Retina (tissue), 1 donor: Measurements from ENCODE around the gene KRTAP21-3.
"Not testable (repeated sequence)": the region's sequence is repeated elsewhere in the genome, so short reads cannot be mapped to it uniquely, and the experiment has no call there.

Source experiments
- DNase-seq: peaks from one replicate; pipeline ENCODE4 v3.0.0-alpha.2; 2016

Gene KRTAP21-3, protein sequence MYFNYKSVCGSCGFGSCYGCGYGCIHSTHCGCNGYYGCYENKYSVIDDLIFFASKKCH

DNA sequence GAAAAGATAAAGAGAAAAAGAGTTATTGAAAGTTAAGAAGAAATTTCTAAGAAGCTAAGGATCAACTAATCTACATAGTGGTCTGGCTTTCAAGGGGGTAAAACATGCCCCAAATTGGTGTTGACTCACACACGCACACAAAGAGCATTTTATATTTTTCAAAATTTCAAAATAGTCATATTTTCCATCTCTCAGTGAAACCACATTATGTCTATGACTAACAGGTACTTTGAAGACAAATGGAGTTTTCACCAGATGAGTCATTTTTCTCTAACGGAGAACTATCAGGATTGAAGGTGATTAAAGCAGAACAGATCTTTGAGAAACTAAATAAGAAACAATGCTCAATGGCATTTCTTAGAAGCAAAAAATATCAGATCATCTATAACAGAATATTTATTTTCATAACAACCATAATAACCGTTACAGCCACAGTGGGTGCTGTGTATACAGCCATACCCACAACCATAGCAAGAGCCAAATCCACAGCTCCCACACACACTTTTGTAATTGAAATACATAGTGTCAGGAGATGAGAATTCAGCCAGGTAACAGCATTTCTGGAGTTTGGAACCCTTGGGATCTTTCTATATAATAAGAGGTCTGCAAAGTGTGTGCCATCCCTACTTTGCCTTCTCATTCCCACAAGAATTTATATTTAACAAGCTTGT lies at the start of gene KRTAP21-3:
TSS of gene KRTAP21-3 (minus strand) at position 539 of the 671 bp plus-strand sequence. CDS start at position 521, 18 bp downstream.
- DNase-seq, result no peak

DNA sequence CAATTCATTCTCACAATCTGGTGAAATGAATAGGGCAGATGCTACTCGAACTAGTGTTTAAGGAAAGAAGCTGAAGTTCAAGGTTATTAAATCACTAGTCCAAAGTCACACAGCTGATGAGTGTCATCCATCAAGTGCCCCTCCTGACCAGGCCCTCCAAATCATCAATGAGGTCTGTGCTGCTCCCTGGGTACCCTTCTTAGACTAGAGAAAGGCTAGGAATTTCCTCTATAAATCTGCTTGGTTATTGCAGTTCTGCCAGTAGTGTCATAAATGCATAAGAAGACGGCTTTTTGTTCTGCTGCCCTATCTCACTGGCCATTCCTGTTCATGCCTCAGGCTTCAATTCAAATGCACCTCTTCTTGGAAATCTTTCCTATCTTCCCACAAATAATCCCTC lies 42.2 kb upstream of the KRTAP21-3 start:
- no peak for DNase-seq

DNA sequence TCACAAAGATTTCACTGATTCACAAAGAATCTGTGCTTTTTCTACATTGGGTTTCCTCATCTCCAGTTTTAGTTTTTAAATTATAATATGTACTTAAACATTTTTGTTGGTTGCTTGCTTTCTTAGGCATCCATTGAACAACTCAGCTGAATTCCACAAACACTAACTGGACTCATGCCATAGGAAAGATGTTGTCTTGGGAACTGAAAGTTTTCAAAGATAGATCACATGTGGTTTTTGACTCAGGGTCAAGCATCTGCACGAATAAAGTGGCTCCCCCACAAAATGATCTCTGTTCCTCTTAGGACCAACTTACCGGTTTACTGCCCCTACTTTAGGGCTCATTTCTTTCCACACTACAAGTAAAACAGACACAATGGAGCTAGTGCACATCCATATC lies 39.7 kb upstream of the KRTAP21-3 start:
- no peak for DNase-seq

DNA sequence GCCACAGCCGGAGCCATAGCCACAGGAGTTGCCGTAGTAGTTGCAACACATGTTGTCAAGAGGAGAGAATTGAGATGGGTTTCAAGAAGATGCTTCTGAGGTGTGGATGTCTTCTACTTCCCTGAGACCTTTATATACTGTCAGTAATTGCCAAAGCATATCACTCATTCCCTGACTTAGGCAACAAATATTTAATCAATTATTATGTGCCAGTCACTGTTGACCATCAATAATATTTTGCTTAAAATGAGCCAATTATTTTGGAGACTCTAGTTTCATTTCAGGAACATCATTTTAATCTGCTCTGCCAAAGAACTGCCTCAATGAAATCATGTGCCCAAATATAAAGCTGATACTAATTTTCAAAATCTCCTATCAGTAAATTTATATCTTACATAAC lies 36.8 kb upstream of the KRTAP21-3 start, which contains the start of gene KRTAP21-1:
TSS of gene KRTAP21-1 (minus strand) at position 101 of the 400 bp plus-strand sequence. CDS start at position 51, 50 bp downstream.
- not testable (repeated sequence) for DNase-seq

DNA sequence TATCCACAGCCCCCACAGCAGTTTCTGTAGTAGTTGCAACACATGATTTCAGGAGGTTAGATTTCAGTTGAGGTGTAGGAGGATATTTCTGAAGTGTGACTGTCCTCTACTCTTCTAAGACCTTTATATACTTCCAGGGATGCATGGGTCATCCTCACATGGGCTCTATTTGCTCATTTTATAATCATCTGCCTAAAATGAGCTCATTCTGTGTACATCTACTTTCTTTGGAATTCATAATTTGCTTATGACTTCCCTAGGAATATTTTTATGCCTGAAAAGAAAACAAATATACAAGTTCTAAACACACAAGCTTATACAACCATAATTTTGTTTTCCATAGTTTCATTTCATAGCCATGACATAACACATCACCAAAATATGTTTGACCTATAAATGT lies 28.6 kb upstream of the KRTAP21-3 start, which contains the start of gene KRTAP21-2:
TSS of gene KRTAP21-2 (minus strand) at position 101 of the 400 bp plus-strand sequence. CDS start at position 44, 57 bp downstream.
- DNase-seq, result no peak

DNA sequence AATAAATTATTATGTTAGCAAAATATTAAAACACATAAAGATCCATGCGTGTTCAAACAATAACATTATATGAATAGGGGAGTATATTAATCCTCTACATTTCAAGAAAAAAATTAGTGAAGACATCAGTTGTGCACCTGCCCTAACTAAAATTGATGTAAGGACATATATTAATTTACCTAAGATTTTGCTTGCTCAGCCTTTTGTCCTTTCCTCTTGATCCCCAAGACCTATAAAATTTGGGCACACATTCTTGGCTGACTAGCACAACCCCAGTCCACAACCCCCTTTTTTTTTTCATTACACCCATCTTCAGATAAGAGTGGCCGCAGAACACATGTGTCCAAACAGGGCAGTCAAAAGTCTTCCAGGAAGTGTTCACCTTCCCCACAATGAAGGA lies 21.9 kb upstream of the KRTAP21-3 start:
- no peak for DNase-seq

DNA sequence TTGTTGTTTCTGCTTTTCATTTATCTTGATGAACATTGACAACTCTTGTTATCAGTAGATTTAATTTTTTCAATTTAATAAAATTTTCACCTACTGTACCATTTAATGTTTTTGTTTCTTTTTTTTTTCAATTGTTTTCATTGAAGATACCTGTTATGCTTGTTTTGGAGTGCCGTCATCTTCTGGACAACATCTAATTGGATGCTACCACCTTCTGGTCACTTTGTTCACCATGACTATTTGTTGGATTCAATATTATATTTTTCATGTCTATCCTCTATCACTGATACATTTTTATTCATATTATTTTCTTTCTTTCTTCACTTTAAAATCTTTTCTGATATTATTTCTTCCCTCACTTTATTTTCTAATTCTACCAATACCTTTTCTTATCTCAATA lies 14.4 kb upstream of the KRTAP21-3 start:
- DNase-seq, result no peak

DNA sequence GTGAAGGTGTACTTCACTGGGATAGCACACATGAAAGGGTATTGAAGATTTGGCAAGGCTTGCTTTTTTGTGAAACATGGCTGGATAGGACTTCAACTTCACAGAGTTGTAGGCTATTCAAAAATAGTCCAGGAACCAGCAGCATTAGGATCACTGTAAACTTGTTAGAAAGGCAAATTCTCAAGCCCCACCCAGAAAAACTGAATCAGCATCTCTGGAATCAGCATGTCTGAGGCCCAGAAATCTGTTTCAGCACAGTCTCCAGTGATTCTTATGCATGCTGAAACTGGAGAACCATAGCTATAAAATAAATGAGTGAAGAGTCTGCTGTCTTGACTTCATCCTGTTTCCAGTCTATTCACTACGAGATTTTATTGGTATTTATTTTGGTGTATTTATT lies 8.1 kb upstream of the KRTAP21-3 start:
- no peak for DNase-seq

DNA sequence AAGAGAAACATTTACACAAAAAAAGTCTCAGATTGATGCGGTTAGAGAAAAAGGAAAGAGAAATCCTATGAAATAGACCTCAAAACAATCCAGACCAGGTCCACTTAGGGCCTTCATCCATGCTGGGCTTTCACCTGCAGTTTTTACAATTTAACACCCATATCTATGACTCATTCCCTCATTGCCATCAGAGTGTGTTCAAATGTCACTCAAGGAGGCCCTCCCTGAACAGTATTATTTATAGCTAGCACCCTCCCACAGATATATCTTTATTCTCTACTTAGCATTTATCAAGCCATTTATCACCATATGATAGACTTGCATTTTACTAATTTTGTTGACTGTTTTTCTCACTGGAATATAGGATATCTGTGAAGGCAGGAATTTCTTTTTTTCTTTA lies 824 bp upstream of the KRTAP21-3 start:
- DNase-seq, result no peak

DNA sequence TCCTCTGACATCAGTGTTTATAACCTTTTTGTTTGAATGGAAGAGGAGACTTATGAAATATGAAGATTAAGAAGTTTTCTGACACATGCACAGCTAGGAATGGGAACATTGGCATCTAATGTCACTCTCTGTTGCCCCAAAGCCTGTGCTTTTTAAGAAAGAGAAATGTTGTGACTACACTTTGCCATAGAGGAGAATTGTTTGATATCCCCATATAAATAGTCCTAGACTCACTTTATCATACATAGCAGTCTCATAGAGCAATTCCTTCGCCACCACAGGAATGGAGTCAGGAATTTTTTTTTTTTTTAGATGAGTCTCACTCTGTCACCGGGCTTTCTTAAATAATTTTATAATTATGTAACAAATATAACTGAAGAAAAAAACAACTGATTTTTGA lies 1.5 kb downstream of the KRTAP21-3 start:
- DNase-seq, result no peak

DNA sequence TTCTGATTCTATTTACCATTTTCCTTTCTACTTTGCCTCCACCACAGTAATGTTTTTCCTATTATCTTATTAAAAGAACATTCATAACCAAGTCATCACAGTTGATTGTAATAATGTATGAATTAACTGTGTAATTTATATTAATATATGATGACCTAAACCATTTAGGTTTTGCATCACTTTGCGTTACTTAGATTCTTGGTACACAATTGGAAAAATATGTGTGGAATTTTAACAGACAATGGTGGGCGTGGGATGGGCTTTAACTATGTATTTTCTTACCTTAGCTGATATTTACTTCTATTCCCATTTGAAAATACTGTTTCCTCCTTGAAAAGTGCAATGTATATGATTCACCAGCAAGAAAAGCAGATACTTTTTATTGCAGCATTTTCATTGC lies 3.6 kb downstream of the KRTAP21-3 start:
- DNase-seq, result no peak

DNA sequence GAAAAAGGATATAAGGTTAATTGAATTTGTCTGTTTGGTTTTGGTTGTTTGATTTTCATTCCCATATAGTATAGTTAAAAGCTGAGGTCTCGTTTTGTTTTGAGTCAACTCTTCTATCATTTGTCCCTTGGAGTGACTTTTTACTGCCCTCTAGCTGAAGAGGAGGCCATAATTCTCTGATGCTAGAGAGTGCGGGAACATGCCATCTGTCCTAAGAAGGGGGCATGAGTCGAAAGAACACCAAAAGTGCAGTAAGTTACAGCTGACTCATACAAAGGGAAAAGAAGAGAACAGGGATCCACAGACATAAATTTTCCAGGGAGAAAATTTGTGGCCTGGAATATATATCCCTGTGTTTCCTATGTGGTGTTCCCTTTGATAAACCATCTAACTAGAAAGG lies 4.1 kb downstream of the KRTAP21-3 start:
- DNase-seq, result no peak

DNA sequence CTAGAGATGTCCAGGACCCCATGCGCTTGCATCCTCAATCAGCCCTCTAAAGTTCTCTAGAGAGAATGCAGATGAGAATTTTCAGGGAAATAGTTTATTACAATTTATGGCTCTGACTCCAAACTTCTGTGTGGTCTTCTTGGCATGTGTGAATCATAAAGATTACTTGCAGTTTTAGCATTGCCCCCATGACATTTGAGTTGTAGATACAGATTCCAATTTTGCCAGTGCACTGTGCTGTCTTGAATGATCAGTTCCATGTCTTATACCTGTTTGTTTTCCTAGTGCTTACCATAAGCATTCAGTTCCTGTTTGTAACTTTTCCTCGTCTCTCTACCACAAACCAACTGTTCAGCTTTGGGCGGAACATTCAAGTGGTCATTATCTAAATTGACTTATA lies 4.8 kb downstream of the KRTAP21-3 start:
- DNase-seq, result no peak

DNA sequence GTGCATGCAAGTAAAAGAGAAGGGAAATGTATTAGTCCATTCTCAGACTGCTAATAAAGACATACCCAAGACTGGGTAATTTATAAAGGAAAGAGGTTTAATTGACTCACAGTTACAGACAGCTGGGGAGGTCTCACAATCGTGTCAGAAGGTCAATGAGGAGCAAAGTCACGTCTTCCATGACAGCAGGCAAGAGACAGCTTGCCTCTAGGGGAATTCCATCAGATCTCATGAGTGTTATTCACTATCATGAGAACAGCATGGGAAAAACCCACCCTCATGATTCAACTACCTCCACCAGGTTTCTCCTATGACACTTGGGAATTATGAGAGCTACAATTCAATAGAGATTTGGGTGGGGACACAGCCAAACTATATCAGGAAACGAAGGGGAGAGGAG lies 8.1 kb downstream of the KRTAP21-3 start:
- DNase-seq, result no peak

DNA sequence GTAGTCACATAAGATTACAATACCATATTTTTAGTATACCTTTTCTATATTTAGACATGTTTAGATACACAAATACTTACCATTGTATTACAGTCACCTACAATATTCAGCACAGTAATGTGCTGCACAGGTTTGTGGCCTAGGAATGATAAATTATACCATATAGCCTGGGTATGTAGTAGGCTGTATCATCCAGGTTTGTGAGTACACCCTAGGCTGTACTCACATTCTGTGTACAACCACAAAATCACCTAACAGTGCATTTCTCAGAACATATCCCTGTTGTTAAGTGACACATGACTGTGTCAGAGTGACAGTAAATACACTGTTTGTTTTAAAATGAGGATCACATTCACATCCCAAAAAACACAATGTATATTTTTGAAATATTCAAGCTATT lies 11.2 kb downstream of the KRTAP21-3 start:
- no peak for DNase-seq

DNA sequence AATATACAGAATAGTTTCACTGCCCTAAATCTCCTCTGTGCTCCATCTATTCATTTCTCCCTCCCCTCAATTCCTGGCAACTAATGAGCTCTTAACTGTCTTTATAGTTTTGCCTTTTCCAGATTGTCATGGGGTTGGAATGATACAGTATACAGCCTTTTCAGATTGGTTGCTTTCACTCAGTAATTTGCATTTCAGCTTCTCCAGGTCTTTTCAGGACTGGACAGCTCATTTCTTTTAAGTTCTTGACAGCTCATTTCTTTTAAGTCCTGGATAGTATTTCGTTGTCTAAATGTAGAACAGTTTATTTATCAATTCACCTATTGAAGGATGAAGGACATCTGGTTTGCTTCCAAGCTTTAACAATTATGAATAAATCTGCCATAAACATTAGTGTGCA lies 22.6 kb downstream of the KRTAP21-3 start:
- DNase-seq, result no peak

DNA sequence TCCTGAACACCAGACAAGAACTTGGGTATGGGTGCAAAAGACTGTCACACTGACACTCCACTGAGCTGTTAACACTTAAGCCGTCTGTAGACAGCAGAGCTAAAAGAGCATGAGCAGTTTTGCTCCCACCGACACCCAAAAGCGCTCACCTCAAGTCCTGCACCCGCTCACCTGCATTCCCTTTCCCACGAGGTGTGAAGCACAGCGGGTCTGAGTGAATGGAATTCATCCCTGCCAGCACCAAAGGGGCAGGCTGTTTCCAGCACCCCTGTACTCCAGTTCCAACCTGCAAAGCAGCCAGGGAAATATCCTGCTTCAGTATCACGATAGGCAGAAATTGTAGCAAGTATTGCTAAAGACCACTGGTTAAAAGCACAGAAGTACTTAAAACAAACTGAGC lies 28.8 kb downstream of the KRTAP21-3 start:
- DNase-seq, result no peak

DNA sequence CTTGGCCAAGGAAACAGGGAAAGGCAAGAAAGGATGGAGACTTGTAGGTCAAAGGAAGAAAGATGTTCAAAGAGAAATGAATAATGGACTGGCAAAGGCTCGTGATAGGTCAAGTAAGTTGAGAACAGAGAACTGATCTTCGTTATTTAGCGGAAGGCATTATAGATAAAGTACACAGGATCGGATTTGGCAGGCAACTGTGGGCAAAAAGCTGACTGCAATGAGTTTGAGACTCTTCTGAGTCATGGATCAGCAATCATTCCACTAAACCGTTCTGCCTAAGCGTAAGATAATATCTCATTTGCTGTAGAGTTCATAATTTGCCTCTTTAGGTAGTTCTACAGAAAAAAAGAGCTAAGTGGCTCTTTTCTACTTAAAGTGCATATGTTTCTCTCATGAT lies 34.1 kb downstream of the KRTAP21-3 start:
- DNase-seq, result no peak

DNA sequence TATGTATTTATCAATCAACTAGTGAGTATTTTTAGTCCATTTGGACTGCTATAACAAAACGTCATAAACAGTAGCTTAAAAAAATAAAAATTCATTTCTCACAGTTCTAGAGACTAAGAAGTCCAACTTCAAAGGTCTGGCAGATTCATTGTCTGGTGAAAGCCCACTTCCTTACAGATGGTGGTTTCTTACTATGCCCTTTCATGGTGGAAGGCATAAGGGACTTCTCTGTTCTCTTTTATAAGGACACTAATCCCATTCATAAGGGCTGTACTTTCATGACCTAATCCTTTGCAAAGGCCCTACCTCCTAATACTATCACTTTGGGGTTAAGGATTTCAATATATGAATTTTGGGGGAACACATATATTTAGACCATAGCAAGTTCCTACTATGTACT lies 38.0 kb downstream of the KRTAP21-3 start:
- DNase-seq, result no peak

DNA sequence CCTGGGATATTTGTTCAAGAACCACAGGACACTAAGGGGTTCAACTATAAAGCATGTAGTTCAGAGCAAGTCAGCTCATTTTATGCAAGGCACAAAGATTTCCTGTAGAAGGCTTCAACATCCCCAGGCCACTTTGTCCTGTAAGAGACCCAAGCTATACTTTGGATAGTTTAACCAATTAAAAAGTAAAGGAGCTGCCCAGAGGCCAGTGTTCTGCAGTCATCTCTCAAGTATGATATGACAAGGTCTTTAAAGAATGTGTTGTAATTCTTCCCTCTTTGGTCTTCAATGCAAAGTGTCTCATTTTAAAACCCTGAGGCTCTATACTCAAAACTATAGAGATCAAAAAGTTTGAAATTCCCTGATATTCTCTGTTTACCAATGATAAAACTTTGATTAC lies 41.8 kb downstream of the KRTAP21-3 start:
- DNase-seq, result no peak

DNA sequence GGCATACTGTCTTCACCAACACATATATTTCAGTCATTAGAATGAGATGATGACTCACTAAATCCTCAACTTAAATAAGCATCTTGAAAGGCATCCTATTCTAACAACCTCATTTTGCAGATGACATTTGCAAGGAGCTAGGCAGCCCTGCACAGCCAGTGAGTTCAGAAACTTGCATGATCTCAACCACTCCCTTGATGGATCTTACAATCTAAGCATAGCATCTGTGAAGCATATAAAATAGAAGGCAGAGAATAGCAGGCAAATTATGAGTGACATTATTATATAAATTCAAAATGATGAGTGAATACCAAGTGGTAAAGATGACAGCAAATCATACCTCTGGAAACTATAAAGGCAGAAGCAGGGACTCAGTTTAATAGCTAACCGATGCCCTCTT lies 44.3 kb downstream of the KRTAP21-3 start:
- no peak for DNase-seq

DNA sequence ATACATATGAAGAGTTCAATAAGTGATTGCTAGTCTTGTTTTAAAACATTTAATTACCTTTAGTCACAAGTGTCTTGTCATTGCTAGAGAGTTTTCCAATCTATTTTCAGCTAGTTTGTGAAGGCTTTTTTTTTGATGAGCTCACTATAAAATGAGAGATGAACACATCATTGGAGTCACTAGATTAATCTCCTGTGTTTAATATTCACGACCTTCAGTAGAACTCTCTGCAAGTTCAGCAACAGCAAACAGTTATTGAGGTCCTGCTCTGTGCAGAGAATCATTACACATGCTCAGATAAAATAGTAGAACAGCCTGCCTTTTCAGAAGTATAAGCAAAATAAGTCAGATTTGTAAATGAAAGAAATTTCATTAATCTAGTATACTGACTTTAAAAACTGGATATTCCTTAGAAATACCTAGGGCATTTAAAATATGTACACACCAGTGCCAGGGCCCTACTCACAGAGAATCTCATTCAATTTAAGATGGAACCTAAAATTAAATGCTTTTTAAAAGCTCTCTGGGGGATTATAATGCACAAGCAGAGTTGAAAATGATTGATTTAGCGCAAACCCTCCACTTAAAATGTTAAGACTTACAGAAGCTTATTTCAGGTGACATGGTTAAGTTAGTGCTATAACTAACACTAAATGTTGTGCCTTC lies 45.5 kb downstream of the KRTAP21-3 start:
- no peak for DNase-seq

DNA sequence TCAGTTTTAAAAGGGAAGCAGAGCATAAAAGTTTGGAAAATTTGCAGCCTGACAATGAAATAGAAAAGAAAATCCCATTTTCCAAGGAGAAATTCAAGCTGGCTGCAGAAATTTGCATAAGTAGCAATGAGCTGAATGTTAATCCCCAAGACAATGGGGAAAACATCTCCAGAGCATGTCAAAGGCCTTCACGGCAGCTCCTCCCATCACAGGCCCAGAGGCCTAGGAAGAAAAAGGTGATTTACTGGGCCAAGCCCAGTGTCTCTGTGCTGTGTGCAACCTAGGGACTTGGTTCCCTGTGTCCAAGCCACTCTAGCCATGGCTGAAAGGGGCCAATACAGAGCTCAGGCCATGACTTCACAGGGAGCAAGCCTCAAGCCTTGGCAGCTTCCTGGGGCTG lies 49.8 kb downstream of the KRTAP21-3 start:
- DNase-seq, result no peak
